HepG2 (cell line): ENCODE data around the gene DHRS13. TPM values are rescaled to one million over a fixed set of nuclear protein-coding genes. Genes with fewer than 3 reads are reported as not detected.

ENCODE experiments used
- CC2D1A ChIP-seq: sonication (generic); formaldehyde crosslinking; IDR thresholded peaks from 2 replicates; pipeline ENCODE4 v1.8.1; 2023; ENCODE audit warnings: mild to moderate bottlenecking, missing genetic modification reagents
- ERF ChIP-seq: IDR thresholded peaks from 2 replicates; pipeline ENCODE4 v1.6.1; 2018; ENCODE audit warnings: missing biosample characterization, missing genetic modification reagents
- ETV6 ChIP-seq: sonication (generic); formaldehyde crosslinking; conservative IDR thresholded peaks from 2 replicates; pipeline ENCODE4 v1.4.0; 2020; ENCODE audit warnings: missing genetic modification reagents
- HNRNPK ChIP-seq: fragments of 200-400 bp; formaldehyde crosslinking; IDR thresholded peaks from 2 replicates; pipeline ENCODE4 v1.6.1; 2018; ENCODE audit warnings: low read length, low read depth, moderate library complexity, mild to moderate bottlenecking; ENCODE audit not compliant: poor library complexity, severe bottlenecking
- KLF9 ChIP-seq: IDR thresholded peaks from 2 replicates; pipeline ENCODE4 v1.6.1; 2016; ENCODE audit warnings: low read depth
- MEF2D ChIP-seq: sonication (generic); formaldehyde crosslinking; IDR thresholded peaks from 2 replicates; pipeline ENCODE4 v1.5.1; 2020; ENCODE audit warnings: mild to moderate bottlenecking, missing genetic modification reagents
- NFATC3 ChIP-seq: sonication (generic); formaldehyde crosslinking; IDR thresholded peaks from 2 replicates; pipeline ENCODE4 v1.5.1; 2020; ENCODE audit warnings: mild to moderate bottlenecking, missing genetic modification reagents
- PRDM10 ChIP-seq: sonication (generic); formaldehyde crosslinking; IDR thresholded peaks from 2 replicates; pipeline ENCODE4 v1.4.0; 2020; ENCODE audit warnings: low read depth, missing genetic modification reagents
- REL ChIP-seq: sonication (generic); formaldehyde crosslinking; conservative IDR thresholded peaks from 2 replicates; pipeline ENCODE4 v1.8.0; 2022; ENCODE audit warnings: mild to moderate bottlenecking, missing genetic modification reagents, moderate library complexity
- RXRA ChIP-seq: sonication (generic); formaldehyde crosslinking; IDR thresholded peaks from 2 replicates; pipeline ENCODE4 v1.5.1; 2020; ENCODE audit warnings: missing genetic modification reagents
- SP1 ChIP-seq, 2 experiments: fragments of 450-650 bp in 1 of 2; sonication (generic) in 1 of 2; formaldehyde crosslinking in 1 of 2; IDR thresholded peaks; 2 replicates each; pipeline versions ENCODE4 v1.4.0 to v1.6.1; 2016 to 2020; ENCODE audit warnings: missing genetic modification reagents in 1 of 2
- ZBTB34 ChIP-seq: sonication (generic); formaldehyde crosslinking; IDR thresholded peaks from 2 replicates; pipeline ENCODE4 v1.8.0; 2022; ENCODE audit warnings: mild to moderate bottlenecking, missing genetic modification reagents
- ZBTB43 ChIP-seq: sonication (generic); formaldehyde crosslinking; conservative IDR thresholded peaks from 2 replicates; pipeline ENCODE4 v1.4.0; 2020; ENCODE audit warnings: missing genetic modification reagents
- ZFP62 ChIP-seq: sonication (generic); formaldehyde crosslinking; IDR thresholded peaks from 2 replicates; pipeline ENCODE4 v1.4.0; 2020; ENCODE audit warnings: missing genetic modification reagents
- ZNF234 ChIP-seq: sonication (generic); formaldehyde crosslinking; conservative IDR thresholded peaks from 2 replicates; pipeline ENCODE4 v1.5.1; 2020; ENCODE audit warnings: mild to moderate bottlenecking, missing genetic modification reagents
- ZNF24 ChIP-seq: fragments of 450-650 bp; IDR thresholded peaks from 2 replicates; pipeline ENCODE4 v1.6.1; 2017; ENCODE audit warnings: antibody characterized with exemption, mild to moderate bottlenecking
- ZNF713 ChIP-seq: sonication (generic); formaldehyde crosslinking; IDR thresholded peaks from 2 replicates; pipeline ENCODE4 v1.4.0; 2020; ENCODE audit warnings: mild to moderate bottlenecking, missing genetic modification reagents
- ZNF773 ChIP-seq: sonication (generic); formaldehyde crosslinking; IDR thresholded peaks from 2 replicates; pipeline ENCODE4 v1.4.0; 2020; ENCODE audit warnings: missing genetic modification reagents, borderline replicate concordance
- polyA plus RNA-seq, 8 experiments: library from polyadenylated mRNA; depleted of rRNA in 3 of 8; stranded (reverse) in 7 of 8; unstranded in 1 of 8; fragments of >200 nt; fragmentation: Illumina TruSeq in 4 of 8; extraction: Trizol in 4 of 8; gene quantifications; 2 replicates each; pipeline versions ENCODE4 v1.2.1 to v1.2.3, GENCODE V29; 2011 to 2016; ENCODE audit warnings: low read depth in 4 of 8, missing spikeins in 1 of 8, mixed read lengths in 1 of 8; ENCODE audit not compliant: insufficient read depth in 1 of 8
- total RNA-seq, 5 experiments: library from RNA; depleted of rRNA; stranded (reverse); fragments of >200 nt; fragmentation: Illumina TruSeq; extraction: Trizol; gene quantifications; 2 replicates each; pipeline ENCODE4 v1.2.3, GENCODE V29; 2016; ENCODE audit warnings: low read depth in 1 of 5
- TF ChIP-seq, protein P1 (sequence below): sonication (generic); formaldehyde crosslinking; IDR thresholded peaks from 2 replicates; pipeline ENCODE4; 2020; ENCODE audit warnings: missing genetic modification reagents, mild to moderate bottlenecking, borderline replicate concordance

DHRS13 gene
- total and polyA plus RNA-seq, 2 of the 13 experiments (the other 11 are each of a cell fraction or from before 2014, with no cell fraction given) = 11.8 to 12.6 TPM

DNA sequence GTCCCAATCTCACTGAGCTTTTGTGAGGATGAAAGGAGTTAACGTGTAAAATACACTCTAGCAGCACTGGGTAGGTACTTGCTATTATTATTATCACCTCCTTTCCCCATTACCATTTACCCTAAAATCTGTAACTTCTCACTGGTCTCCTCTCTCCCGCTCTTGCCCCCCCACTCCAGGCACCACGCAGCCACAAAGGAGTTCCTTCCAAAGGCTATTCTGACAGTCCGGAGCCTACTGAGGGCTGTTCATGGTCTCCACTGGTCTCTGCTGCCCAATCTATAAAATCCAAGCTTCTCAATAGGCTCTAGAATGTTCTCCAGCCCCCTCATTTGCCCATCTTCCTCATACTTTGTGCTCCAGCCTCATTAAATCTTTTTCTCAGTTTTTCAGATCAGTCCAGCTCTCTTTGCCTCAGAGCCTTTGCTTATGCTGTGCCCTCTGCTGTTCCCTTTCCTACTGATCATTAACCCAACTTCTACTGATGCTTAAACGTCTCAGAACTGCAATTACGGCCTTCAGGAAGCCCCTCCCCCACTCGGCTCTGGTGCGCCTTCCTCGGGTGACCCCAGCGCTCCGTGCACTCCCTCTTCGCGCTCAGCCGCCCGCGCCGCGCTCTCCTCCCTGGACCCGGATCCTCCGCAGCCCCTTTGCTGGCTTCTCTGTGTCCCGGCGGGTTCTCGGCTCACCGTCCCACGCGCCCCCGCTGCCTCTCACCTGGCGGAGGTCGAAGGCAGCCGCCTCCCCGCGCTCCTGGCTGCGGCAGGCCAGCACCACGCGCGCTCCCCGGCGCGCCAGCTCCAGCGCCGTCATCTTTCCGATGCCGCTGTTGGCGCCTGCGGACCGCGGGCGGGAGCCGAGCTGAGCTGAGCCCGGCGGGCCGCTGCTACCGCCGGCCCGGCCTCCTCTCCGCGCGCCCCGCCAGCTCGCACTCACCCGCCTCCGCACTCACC is 737 bp downstream of the DHRS13 start (continued):
- TF ChIP-seq HNRNPK (peak; percentile 11), SP1 (IDR thresholded peaks at IDR 0.05) (no peak), SP1 (CRISPR knock-in tag; IDR thresholded peaks at IDR 0.05) (0 out of 2 replicates have a peak, but pooled peaks have one; percentile 21), ZFP62 (no peak), KLF9 (CRISPR knock-in tag) (no peak), ERF (CRISPR knock-in tag) (0 out of 2 replicates have a peak, but pooled peaks have one; percentile 3), ZBTB34 (CRISPR knock-in tag) (no peak), NFATC3 (CRISPR knock-in tag) (no peak), ZNF773 (CRISPR knock-in tag) (peak; percentile 87; the same call in 1 of the 2 replicates), RXRA (peak; percentile 31; the same call in 1 of the 2 replicates), ZNF234 (0 out of 2 replicates have a peak, but pooled peaks have one; percentile 42), CC2D1A (no peak), ZBTB43 (CRISPR knock-in tag) (no peak), MEF2D (CRISPR knock-in tag) (peak; percentile 28; the same call in 1 of the 2 replicates), ZNF24 (no peak), ZNF713 (CRISPR knock-in tag) (peak; percentile 89; the same call in 1 of the 2 replicates), PRDM10 (no peak), ETV6 (CRISPR knock-in tag) (no peak), REL (CRISPR knock-in tag) (0 out of 2 replicates have a peak, but pooled peaks have one; percentile 2)
- TF ChIP-seq, protein P1, sequence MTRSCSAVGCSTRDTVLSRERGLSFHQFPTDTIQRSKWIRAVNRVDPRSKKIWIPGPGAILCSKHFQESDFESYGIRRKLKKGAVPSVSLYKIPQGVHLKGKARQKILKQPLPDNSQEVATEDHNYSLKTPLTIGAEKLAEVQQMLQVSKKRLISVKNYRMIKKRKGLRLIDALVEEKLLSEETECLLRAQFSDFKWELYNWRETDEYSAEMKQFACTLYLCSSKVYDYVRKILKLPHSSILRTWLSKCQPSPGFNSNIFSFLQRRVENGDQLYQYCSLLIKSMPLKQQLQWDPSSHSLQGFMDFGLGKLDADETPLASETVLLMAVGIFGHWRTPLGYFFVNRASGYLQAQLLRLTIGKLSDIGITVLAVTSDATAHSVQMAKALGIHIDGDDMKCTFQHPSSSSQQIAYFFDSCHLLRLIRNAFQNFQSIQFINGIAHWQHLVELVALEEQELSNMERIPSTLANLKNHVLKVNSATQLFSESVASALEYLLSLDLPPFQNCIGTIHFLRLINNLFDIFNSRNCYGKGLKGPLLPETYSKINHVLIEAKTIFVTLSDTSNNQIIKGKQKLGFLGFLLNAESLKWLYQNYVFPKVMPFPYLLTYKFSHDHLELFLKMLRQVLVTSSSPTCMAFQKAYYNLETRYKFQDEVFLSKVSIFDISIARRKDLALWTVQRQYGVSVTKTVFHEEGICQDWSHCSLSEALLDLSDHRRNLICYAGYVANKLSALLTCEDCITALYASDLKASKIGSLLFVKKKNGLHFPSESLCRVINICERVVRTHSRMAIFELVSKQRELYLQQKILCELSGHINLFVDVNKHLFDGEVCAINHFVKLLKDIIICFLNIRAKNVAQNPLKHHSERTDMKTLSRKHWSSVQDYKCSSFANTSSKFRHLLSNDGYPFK = no peak
